DND-41 (cell line): ENCODE data around the gene TCEA2.

Experiments used
- ATAC-seq: fragments of 200-7000 bp; cut with Tn5 transposase; 3 replicates; pipeline ENCODE4 v1.9.1; 2021; ENCODE audit warnings: low read depth; ENCODE audit not compliant: insufficient read depth
- DNase-seq: peaks from one replicate; pipeline ENCODE4 v3.0.0-alpha.2; 2020
- H2AFZ ChIP-seq: 2 replicates; pipeline ENCODE4 v1.6.0; 2012; ENCODE audit warnings: low read depth, low read length
- H3K27ac ChIP-seq: 2 replicates; pipeline ENCODE4 v1.5.1; 2012; ENCODE audit warnings: low read length, inconsistent platforms
- H3K27me3 ChIP-seq: fragments of 200-600 bp; sonication (generic); 2 replicates; pipeline ENCODE4 v1.6.0; 2012; ENCODE audit warnings: low read length, mild to moderate bottlenecking, inconsistent platforms; ENCODE audit not compliant: insufficient read depth, poor library complexity
- H3K36me3 ChIP-seq: 2 replicates; pipeline ENCODE4 v1.5.1; 2012; ENCODE audit warnings: low read length, inconsistent platforms; ENCODE audit not compliant: insufficient read depth
- H3K4me1 ChIP-seq: 2 replicates; pipeline ENCODE4 v1.5.1; 2012; ENCODE audit warnings: mild to moderate bottlenecking, low read length; ENCODE audit not compliant: insufficient read depth
- H3K4me2 ChIP-seq: 2 replicates; pipeline ENCODE4 v1.6.0; 2012; ENCODE audit warnings: mild to moderate bottlenecking, moderate library complexity, low read length, inconsistent platforms; ENCODE audit not compliant: insufficient read depth
- H3K4me3 ChIP-seq, 2 experiments: fragments of 200-600 bp in 1 of 2; shearing (Covaris generic) in 1 of 2; 2 replicates each; pipeline ENCODE4 v1.5.1; 2012 to 2016; ENCODE audit warnings: inconsistent platforms in 2 of 2, low read length in 2 of 2, mild to moderate bottlenecking in 2 of 2, low read depth in 1 of 2, moderate library complexity in 1 of 2
- H3K79me2 ChIP-seq: 2 replicates; pipeline ENCODE4 v1.6.0; 2012; ENCODE audit warnings: low read length, inconsistent platforms; ENCODE audit not compliant: insufficient read depth
- H3K9ac ChIP-seq: 2 replicates; pipeline ENCODE4 v1.6.0; 2012; ENCODE audit warnings: low read depth, mild to moderate bottlenecking, inconsistent platforms, low read length, moderate library complexity
- H3K9me3 ChIP-seq: 2 replicates; pipeline ENCODE4 v1.5.1; 2012; ENCODE audit warnings: low read length, moderate library complexity, mild to moderate bottlenecking, inconsistent platforms; ENCODE audit not compliant: insufficient read depth, severe bottlenecking
- H4K20me1 ChIP-seq: 2 replicates; pipeline ENCODE4 v1.6.0; 2012; ENCODE audit warnings: low read length; ENCODE audit not compliant: insufficient read depth
- EZH2 ChIP-seq: IDR thresholded peaks from 3 replicates; pipeline ENCODE4 v1.6.1; 2012; ENCODE audit warnings: borderline replicate concordance, low read depth, mild to moderate bottlenecking, moderate library complexity, low read length, inconsistent platforms; ENCODE audit not compliant: severe bottlenecking
- TF ChIP-seq, protein P1 (sequence below): IDR thresholded peaks from 2 replicates; pipeline ENCODE4 v1.5.1; 2012; ENCODE audit warnings: borderline replicate concordance, low read length, moderate library complexity, mild to moderate bottlenecking; ENCODE audit not compliant: poor library complexity, severe bottlenecking; ENCODE audit errors: extremely low read depth

The TCEA2 gene

DNA sequence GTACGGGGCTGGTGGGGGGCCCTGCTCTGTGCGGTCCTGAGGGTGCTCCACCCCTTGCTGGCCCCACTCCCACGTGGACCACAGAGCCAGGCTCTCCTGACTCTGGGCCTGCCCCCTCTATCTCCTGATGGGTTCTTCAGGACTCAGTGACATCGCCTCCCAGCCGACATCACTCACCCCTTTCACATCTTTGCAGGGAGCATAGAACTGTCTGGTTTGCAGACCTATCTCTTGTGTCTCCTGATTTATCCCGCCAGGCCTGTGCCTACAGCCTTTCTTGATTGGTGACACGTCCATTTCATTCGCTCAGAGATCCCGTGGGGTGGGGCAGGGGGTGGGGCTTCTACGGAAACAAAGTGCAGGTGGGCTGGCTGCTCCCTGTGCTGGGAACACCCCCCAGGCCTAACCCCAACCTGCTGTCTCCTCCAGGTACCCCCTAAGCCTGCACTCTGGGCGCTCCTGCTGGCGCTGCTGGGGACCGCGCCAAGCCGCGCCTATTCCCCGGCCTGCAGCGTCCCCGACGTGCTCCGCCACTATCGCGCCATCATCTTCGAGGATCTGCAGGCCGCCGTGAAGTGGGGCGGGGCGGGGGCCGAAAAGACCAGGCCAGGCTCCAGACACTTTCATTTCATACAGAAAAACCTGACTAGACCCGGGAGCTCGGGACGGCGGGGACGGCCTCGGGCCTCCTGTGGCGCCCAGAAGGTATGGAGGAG lies 25.3 kb upstream of the TCEA2 start:
- H4K20me1 ChIP-seq = peaks cover 13% of the 10 kb centered on the region; the same call in 1 of the 2 replicates
- DNase-seq = no peak
- peak overlapping the region; percentile 99 for H3K4me2 ChIP-seq
- no peak overlapping the region for H2AFZ ChIP-seq
- peaks cover 22% of the 10 kb centered on the region for H3K36me3 ChIP-seq
- H3K27me3 ChIP-seq = peaks cover 42% of the 10 kb centered on the region
- H3K4me3 ChIP-seq = peak overlapping the region in 1 of 2 experiments; percentile 66; a peak in 1 of 4 replicates
- no peaks in the 10 kb centered on the region for H3K9me3 ChIP-seq
- TF ChIP-seq, protein P1, sequence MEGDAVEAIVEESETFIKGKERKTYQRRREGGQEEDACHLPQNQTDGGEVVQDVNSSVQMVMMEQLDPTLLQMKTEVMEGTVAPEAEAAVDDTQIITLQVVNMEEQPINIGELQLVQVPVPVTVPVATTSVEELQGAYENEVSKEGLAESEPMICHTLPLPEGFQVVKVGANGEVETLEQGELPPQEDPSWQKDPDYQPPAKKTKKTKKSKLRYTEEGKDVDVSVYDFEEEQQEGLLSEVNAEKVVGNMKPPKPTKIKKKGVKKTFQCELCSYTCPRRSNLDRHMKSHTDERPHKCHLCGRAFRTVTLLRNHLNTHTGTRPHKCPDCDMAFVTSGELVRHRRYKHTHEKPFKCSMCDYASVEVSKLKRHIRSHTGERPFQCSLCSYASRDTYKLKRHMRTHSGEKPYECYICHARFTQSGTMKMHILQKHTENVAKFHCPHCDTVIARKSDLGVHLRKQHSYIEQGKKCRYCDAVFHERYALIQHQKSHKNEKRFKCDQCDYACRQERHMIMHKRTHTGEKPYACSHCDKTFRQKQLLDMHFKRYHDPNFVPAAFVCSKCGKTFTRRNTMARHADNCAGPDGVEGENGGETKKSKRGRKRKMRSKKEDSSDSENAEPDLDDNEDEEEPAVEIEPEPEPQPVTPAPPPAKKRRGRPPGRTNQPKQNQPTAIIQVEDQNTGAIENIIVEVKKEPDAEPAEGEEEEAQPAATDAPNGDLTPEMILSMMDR = no peak
- TF ChIP-seq EZH2 = no peak
- ATAC-seq = no peak
- no peaks in the 10 kb centered on the region for H3K79me2 ChIP-seq
- H3K27ac ChIP-seq = no peak overlapping the region
- peak overlapping the region; percentile 70; the same call in 1 of the 2 replicates for H3K9ac ChIP-seq
- H3K4me1 ChIP-seq = peaks cover 36% of the 10 kb centered on the region

DNA sequence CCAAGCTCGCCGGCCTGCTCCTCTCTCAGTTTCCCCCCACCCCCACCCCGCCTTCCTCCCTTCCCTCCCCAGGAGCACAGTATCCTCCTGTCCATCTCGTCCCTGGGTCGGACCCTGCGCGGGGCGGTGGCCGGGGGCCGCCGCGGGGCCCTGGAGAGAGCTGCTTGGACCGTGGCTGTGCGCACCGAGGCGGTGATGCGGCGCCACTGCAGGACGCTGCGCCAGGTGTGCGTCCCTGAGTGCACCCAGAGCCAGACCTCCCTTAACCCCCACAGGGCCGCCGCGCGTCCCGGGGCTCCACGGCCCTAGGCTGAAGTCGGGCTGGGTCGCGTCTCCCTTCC lies 24.8 kb upstream of the TCEA2 start:
- Histone ChIP-seq H3K27ac (no peak overlapping the region), H3K79me2 (no peaks in the 10 kb centered on the region), H4K20me1 (peaks cover 13% of the 10 kb centered on the region; the same call in 1 of the 2 replicates), H3K4me1 (peaks cover 36% of the 10 kb centered on the region), H3K4me2 (peak overlapping the region; percentile 99), H2AFZ (peak overlapping the region; percentile 93), H3K27me3 (peaks cover 42% of the 10 kb centered on the region), H3K9ac (peak overlapping the region; percentile 70), H3K9me3 (no peaks in the 10 kb centered on the region), H3K4me3 (peak overlapping the region in 1 of 2 experiments; percentile 66; a peak in 2 of 4 replicates), H3K36me3 (peaks cover 17% of the 10 kb centered on the region)
- DNase-seq = no peak
- peak; percentile 9; the same call in 2 of the 3 replicates for ATAC-seq
- TF ChIP-seq EZH2 = no peak
- TF ChIP-seq, protein P1 = no peak

DNA sequence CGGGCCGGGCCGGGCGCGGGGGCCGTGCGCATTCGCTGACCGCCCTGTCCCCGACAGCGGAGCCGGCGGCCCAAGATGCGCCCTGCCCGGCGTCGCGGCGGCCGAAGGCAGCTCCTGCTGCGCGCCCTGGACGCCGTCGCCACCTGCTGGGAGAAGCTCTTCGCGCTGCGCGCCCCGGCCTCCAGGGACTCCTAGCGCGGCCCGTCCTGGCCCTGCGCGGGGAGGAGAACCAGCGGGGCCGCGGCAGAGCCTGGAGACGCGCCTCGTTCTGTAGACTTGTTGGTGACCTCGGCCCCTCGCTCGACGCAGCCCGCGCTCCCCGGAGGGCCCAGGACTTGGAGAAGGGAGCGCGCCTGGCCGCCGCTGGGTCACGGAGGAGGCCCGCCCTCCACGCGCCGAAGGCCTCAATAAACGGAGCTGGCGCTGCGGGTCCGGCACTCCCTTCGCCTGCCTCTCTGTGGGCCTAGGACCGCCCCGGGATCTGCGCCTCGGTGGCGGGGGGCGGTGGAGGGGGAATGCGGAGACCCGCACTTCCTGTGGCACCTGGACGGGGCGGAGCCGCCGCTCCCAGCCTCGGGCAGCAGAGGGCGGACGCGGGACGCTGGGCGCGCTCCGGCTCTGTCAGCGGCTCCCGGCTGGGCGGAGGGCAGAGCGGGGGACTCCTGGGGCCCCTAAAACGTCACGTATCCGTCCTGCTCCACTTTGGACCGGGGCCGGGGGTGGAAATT lies 24.3 kb upstream of the TCEA2 start:
- peak overlapping the region; percentile 70 for H3K9ac ChIP-seq
- H2AFZ ChIP-seq = peak overlapping the region; percentile 93
- no peaks in the 10 kb centered on the region for H3K79me2 ChIP-seq
- ATAC-seq (peak; percentile 84), DNase-seq (peak; percentile 90)
- H3K4me1 ChIP-seq = peaks cover 36% of the 10 kb centered on the region
- no peaks in the 10 kb centered on the region for H3K9me3 ChIP-seq
- TF ChIP-seq EZH2 = no peak
- TF ChIP-seq, protein P1 = peak; percentile 81
- peaks cover 13% of the 10 kb centered on the region; the same call in 1 of the 2 replicates for H4K20me1 ChIP-seq
- H3K27ac ChIP-seq = peak overlapping the region; percentile 46; the same call in 1 of the 2 replicates
- H3K27me3 ChIP-seq = peaks cover 42% of the 10 kb centered on the region
- peak overlapping the region; percentile 99 for H3K4me2 ChIP-seq
- H3K4me3 ChIP-seq = peak overlapping the region; percentile 36 to 66
- H3K36me3 ChIP-seq = peaks cover 13% of the 10 kb centered on the region
